Umbilical cord (tissue), 2 donors: ENCODE measurements around the gene NPY4R. TPM values are rescaled to one million over a fixed set of nuclear protein-coding genes. Genes with fewer than 3 reads are reported as not detected.
"Not testable (repeated sequence)": the region's sequence is repeated elsewhere in the genome, so short reads cannot be mapped to it uniquely, and the experiment has no call there.

Experiments used
- DNase-seq: peaks from one replicate; pipeline ENCODE4 v3.0.0-alpha.2; 2015; ENCODE audit warnings: low spot score
- total RNA-seq: library from RNA; depleted of rRNA; stranded (reverse); fragments of >200 nt; gene quantifications from one replicate; pipeline ENCODE4 v1.2.3, GENCODE V29; 2014; ENCODE audit warnings: low replicate concordance; ENCODE audit not compliant: insufficient read depth

Gene NPY4R
- total RNA-seq, 1 donor from 2014 or later = not detected

- not testable (repeated sequence) for DNase-seq
These were observed 8.7 kb downstream of the NPY4R start for GRCh38 chr10:46457071-46457470.

GRCh38 chr10:46455992-46456391 is 9.8 kb downstream of the NPY4R start:
- DNase-seq = not testable (repeated sequence)

GRCh38 chr10:46451365-46451764 is 14.4 kb downstream of the NPY4R start:
- DNase-seq = not testable (repeated sequence)

GRCh38 chr10:46450829-46451228 is 14.9 kb downstream of the NPY4R start:
- DNase-seq = not testable (repeated sequence)

- DNase-seq = not testable (repeated sequence)
These were observed 18.3 kb downstream of the NPY4R start for GRCh38 chr10:46447439-46447838.

GRCh38 chr10:46445389-46446122 is 20.2 kb downstream of the NPY4R start:
- DNase-seq = not testable (repeated sequence)

- DNase-seq = not testable (repeated sequence)
These were observed 22.3 kb downstream of the NPY4R start for GRCh38 chr10:46443422-46443821.

GRCh38 chr10:46442706-46443275 is 23.0 kb downstream of the NPY4R start:
- DNase-seq = peak; percentile 61

- DNase-seq = peak; percentile 14
These were observed 23.9 kb downstream of the NPY4R start for GRCh38 chr10:46441837-46442278.

GRCh38 chr10:46440942-46441341 is 24.8 kb downstream of the NPY4R start:
- DNase-seq = not testable (repeated sequence)

GRCh38 chr10:46423550-46423949 is 42.2 kb downstream of the NPY4R start:
- DNase-seq = not testable (repeated sequence)

GRCh38 chr10:46419570-46420379 is 46.0 kb downstream of the NPY4R start:
- DNase-seq = not testable (repeated sequence)

GRCh38 chr10:46418283-46418682 is 47.5 kb downstream of the NPY4R start:
- DNase-seq = not testable (repeated sequence)

GRCh38 chr10:46415291-46415690 is 50.5 kb downstream of the NPY4R start:
- DNase-seq = not testable (repeated sequence)

- not testable (repeated sequence) for DNase-seq
These were observed 53.1 kb downstream of the NPY4R start for GRCh38 chr10:46412665-46413064.

- DNase-seq = not testable (repeated sequence)
These were observed 54.6 kb downstream of the NPY4R start for GRCh38 chr10:46411123-46411522.

Other genes starting within 250 kb of the NPY4R start
- gene ANTXRL, start 179.0 kb downstream of the NPY4R start, total RNA-seq = 0.48 TPM
- 39.0 TPM for gene ANXA8L1, start 90.2 kb downstream of the NPY4R start, total RNA-seq
- gene GPRIN2, start 90.7 kb upstream of the NPY4R start, total RNA-seq = 9.6 TPM
- gene SYT15, start 113.2 kb upstream of the NPY4R start, total RNA-seq = 11.3 TPM